AG10803 (cell line): Measurements from ENCODE around the gene NAXD.

Experiments
- DNase-seq: peaks from one replicate; pipeline ENCODE4 v3.0.0; 2010; ENCODE audit warnings: low read depth
- H3K4me3 ChIP-seq: 2 replicates; pipeline ENCODE4 v1.5.1; 2011; ENCODE audit warnings: mild to moderate bottlenecking, low read length, control low read depth
- CTCF ChIP-seq: conservative IDR thresholded peaks from 2 replicates; pipeline ENCODE4 v1.5.1; 2011; ENCODE audit warnings: mild to moderate bottlenecking, low read length, control low read depth, inconsistent platforms

The NAXD gene

GRCh38 chr13:110635405-110636002, 20.2 kb downstream of the NAXD start:
- TF ChIP-seq CTCF, result no peak
- DNase-seq, result no peak
- H3K4me3 ChIP-seq, result no peak overlapping the region

- no peak for DNase-seq
- no peak overlapping the region for H3K4me3 ChIP-seq
- no peak for TF ChIP-seq CTCF
Measured at GRCh38 chr13:110636053-110636475, 20.7 kb downstream of the NAXD start.

GRCh38 chr13:110636701-110637201, 21.4 kb downstream of the NAXD start:
- no peak for TF ChIP-seq CTCF
- DNase-seq, result no peak
- H3K4me3 ChIP-seq, result no peak overlapping the region

- TF ChIP-seq CTCF, result no peak
- H3K4me3 ChIP-seq, result no peak overlapping the region
- no peak for DNase-seq
Measured at GRCh38 chr13:110637275-110637674, 21.9 kb downstream of the NAXD start.

- TF ChIP-seq CTCF, result no peak
- DNase-seq, result no peak
- no peak overlapping the region for H3K4me3 ChIP-seq
Measured at GRCh38 chr13:110637747-110638146, 22.4 kb downstream of the NAXD start.

GRCh38 chr13:110638257-110638656, 22.9 kb downstream of the NAXD start:
- no peak for DNase-seq
- no peak overlapping the region for H3K4me3 ChIP-seq
- no peak for TF ChIP-seq CTCF
